IMR-90 (cell line): ENCODE data around the gene KDM4B. TPM values are rescaled to one million over a fixed set of nuclear protein-coding genes. Genes with fewer than 3 reads are reported as not detected.

Experiments
- ATAC-seq: fragments of 200-7000 bp; cut with Tn5 transposase; 2 replicates; pipeline ENCODE4 v1.9.1; 2020; ENCODE audit warnings: low read depth, mild to moderate bottlenecking, moderate library complexity
- BruUV-seq: library from RNA; stranded (reverse); fragments of 400-500 nt; replicated peaks from 2 replicates; lab custom pipeline; 2021; lab: Mats Ljungman, UMichigan
- CTCF ChIA-PET: fragments of 300-600 bp; formaldehyde crosslinking; extraction: SDS; loops from one replicate; lab custom pipeline; 2021; ENCODE audit warnings: antibody characterized with exemption; lab: Yijun Ruan, JAX
- POLR2A ChIA-PET: fragments of 300-600 bp; sonication (Branson Sonifier 250); formaldehyde crosslinking; loops from one replicate; lab custom pipeline; 2022; ENCODE audit warnings: antibody characterized with exemption; ENCODE audit not compliant: unreplicated experiment; lab: Charles Lee
- DNase-seq: peaks from one replicate; pipeline ENCODE4 v3.0.0; 2013
- H2AFZ ChIP-seq: replicated peaks from 2 replicates; pipeline ENCODE3; 2013; ENCODE audit warnings: low read length, mild to moderate bottlenecking; ENCODE audit not compliant: poor library complexity
- H2AK5ac ChIP-seq: 2 replicates; pipeline ENCODE4 v1.6.1; 2013; ENCODE audit warnings: low read depth, low read length, inconsistent platforms
- H2AK9ac ChIP-seq: replicated peaks from 2 replicates; pipeline ENCODE3; 2013; ENCODE audit warnings: mild to moderate bottlenecking, low read depth, low read length, moderate library complexity; ENCODE audit not compliant: poor library complexity
- H2BK120ac ChIP-seq: 2 replicates; pipeline ENCODE4 v1.6.1; 2013; ENCODE audit warnings: low read depth, low read length, inconsistent platforms
- H2BK15ac ChIP-seq: 3 replicates; pipeline ENCODE4 v1.6.1; 2013; ENCODE audit warnings: low read depth, low read length, inconsistent platforms
- H2BK20ac ChIP-seq: 2 replicates; pipeline ENCODE4 v1.6.1; 2013; ENCODE audit warnings: low read depth, mild to moderate bottlenecking, inconsistent platforms, low read length, moderate library complexity
- H2BK5ac ChIP-seq: 2 replicates; pipeline ENCODE4 v1.6.1; 2013; ENCODE audit warnings: mild to moderate bottlenecking, low read depth, low read length, inconsistent platforms; ENCODE audit not compliant: poor library complexity, severe bottlenecking
- H3K14ac ChIP-seq: replicated peaks from 2 replicates; pipeline ENCODE4 v1.6.1; 2013; ENCODE audit warnings: low read depth, low read length, inconsistent platforms
- H3K18ac ChIP-seq: 2 replicates; pipeline ENCODE4 v1.6.1; 2013; ENCODE audit warnings: low read depth, low read length, control low read depth
- H3K23ac ChIP-seq: 2 replicates; pipeline ENCODE4 v1.6.1; 2013; ENCODE audit warnings: low read depth, low read length, inconsistent platforms
- H3K27ac ChIP-seq: 2 replicates; pipeline ENCODE4 v1.5.1; 2013; ENCODE audit warnings: mild to moderate bottlenecking, control low read depth, low read length; ENCODE audit not compliant: insufficient read depth
- H3K27me3 ChIP-seq: 2 replicates; pipeline ENCODE4 v1.6.1; 2013; ENCODE audit warnings: low read length; ENCODE audit not compliant: control insufficient read depth, insufficient read depth
- H3K36me3 ChIP-seq: 2 replicates; pipeline ENCODE4 v1.6.1; 2013; ENCODE audit warnings: low read length, mixed read lengths; ENCODE audit not compliant: control insufficient read depth, insufficient read depth
- H3K4ac ChIP-seq: 2 replicates; pipeline ENCODE4 v1.6.1; 2013; ENCODE audit warnings: low read depth, low read length, inconsistent platforms
- H3K4me1 ChIP-seq: 2 replicates; pipeline ENCODE4 v1.6.1; 2013; ENCODE audit warnings: low read length, mixed read lengths; ENCODE audit not compliant: control insufficient read depth, insufficient read depth
- H3K4me2 ChIP-seq: 2 replicates; pipeline ENCODE4 v1.6.1; 2013; ENCODE audit warnings: low read depth, mild to moderate bottlenecking, control low read depth, low read length, moderate library complexity
- H3K4me3 ChIP-seq: 2 replicates; pipeline ENCODE4 v1.5.1; 2013; ENCODE audit warnings: low read depth, mild to moderate bottlenecking, control low read depth, low read length, moderate library complexity; ENCODE audit not compliant: insufficient read depth
- H3K56ac ChIP-seq: 2 replicates; pipeline ENCODE4 v1.6.1; 2013; ENCODE audit warnings: low read length, inconsistent platforms; ENCODE audit not compliant: insufficient read depth; ENCODE audit errors: extremely low read depth
- H3K79me1 ChIP-seq, 2 experiments: 2 replicates each; pipeline ENCODE4 v1.6.1; 2013; ENCODE audit warnings: low read length in 2 of 2, inconsistent platforms in 1 of 2, low read depth in 1 of 2
- H3K9ac ChIP-seq: 2 replicates; pipeline ENCODE4 v1.6.1; 2013; ENCODE audit warnings: low read depth, low read length, control low read depth
- H3K9me1 ChIP-seq: 2 replicates; pipeline ENCODE4 v1.6.1; 2013; ENCODE audit warnings: low read length, inconsistent platforms; ENCODE audit not compliant: insufficient read depth
- H3K9me3 ChIP-seq: 2 replicates; pipeline ENCODE4 v1.6.1; 2013; ENCODE audit warnings: low read length; ENCODE audit not compliant: control insufficient read depth, insufficient read depth
- H4K20me1 ChIP-seq: 2 replicates; pipeline ENCODE4 v1.6.1; 2013; ENCODE audit warnings: low read length, inconsistent platforms; ENCODE audit not compliant: insufficient read depth
- H4K5ac ChIP-seq: 2 replicates; pipeline ENCODE4 v1.6.1; 2013; ENCODE audit warnings: mild to moderate bottlenecking, low read depth, low read length, control low read depth
- H4K8ac ChIP-seq, 2 experiments: 2 replicates each; pipeline ENCODE4 v1.6.1; 2013; ENCODE audit warnings: low read depth in 2 of 2, low read length in 2 of 2, control low read depth in 1 of 2, inconsistent platforms in 1 of 2
- H4K91ac ChIP-seq: 2 replicates; pipeline ENCODE4 v1.6.1; 2013; ENCODE audit warnings: low read depth, low read length, inconsistent platforms; ENCODE audit not compliant: insufficient read depth
- CEBPB ChIP-seq: IDR thresholded peaks from 2 replicates; pipeline ENCODE4 v1.6.1; 2012; ENCODE audit warnings: low read depth, low read length, improper control_type of control experiment
- MXI1 ChIP-seq: IDR thresholded peaks from 2 replicates; pipeline ENCODE4 v1.6.1; 2012; ENCODE audit warnings: low read depth, mild to moderate bottlenecking, low read length, moderate library complexity, borderline replicate concordance
- POLR2A ChIP-seq: IDR thresholded peaks from 2 replicates; pipeline ENCODE4 v1.6.1; 2012; ENCODE audit warnings: mild to moderate bottlenecking, low read depth, low read length
- RAD21 ChIP-seq: IDR thresholded peaks from 2 replicates; pipeline ENCODE4 v1.6.1; 2012; ENCODE audit warnings: low read length, improper control_type of control experiment
- RCOR1 ChIP-seq: IDR thresholded peaks from 2 replicates; pipeline ENCODE4 v1.6.1; 2012; ENCODE audit warnings: mild to moderate bottlenecking, low read length, improper control_type of control experiment; ENCODE audit not compliant: insufficient replicate concordance
- WGBS, 2 experiments: methylation state at CpG; one replicate each; pipeline versions ENCODE4 v1.1.5 to v1.1.7; 2013; ENCODE audit warnings: missing lambda C conversion rate in 2 of 2; ENCODE audit not compliant: insufficient read length in 1 of 2; ENCODE audit errors: extremely low coverage in 2 of 2; 5-methylcytosine and 5-hydroxymethylcytosine counted together
- dilution Hi-C: fragments of 300-500 bp; cut with HindIII; formaldehyde crosslinking; loops from one replicate; pipeline ENCODE4 v1.14.3; 2018; ENCODE audit warnings: low sequenced_read_pairs; ENCODE audit not compliant: unreplicated experiment
- in situ Hi-C: fragments of 300-500 bp; cut with MboI; formaldehyde crosslinking; loops from 3 replicates; pipeline ENCODE4 v1.14.3; 2019; ENCODE audit warnings: low sequenced_read_pairs, inconsistent platforms, mixed read lengths
- intact Hi-C: fragments of 100-400 bp; cut with micrococcal nuclease; formaldehyde crosslinking; loops from 2 replicates; pipeline ENCODE4 v1.10.0; 2022
- polyA plus RNA-seq, 3 experiments: library from polyadenylated mRNA; depleted of rRNA; stranded (reverse); fragments of >200 nt; gene quantifications; 2 replicates each; pipeline ENCODE4 v1.2.3, GENCODE V29; 2012; ENCODE audit warnings: low replicate concordance in 1 of 3
- total RNA-seq: library from RNA; depleted of rRNA; stranded (reverse); fragments of >200 nt; gene quantifications from 2 replicates; pipeline ENCODE4 v1.2.3, GENCODE V29; 2012

KDM4B gene
- total and polyA plus RNA-seq, 2 of the 4 experiments (the other 2 are of a cell fraction): 5.0 to 17.9 TPM

- in situ Hi-C loops (no loop called here), dilution Hi-C loops (no loop called here), intact Hi-C loops (no loop called here)
- Histone ChIP-seq H3K4me3 (no peak overlapping the region), H2AK9ac (no peak overlapping the region), H3K56ac (no peak overlapping the region), H4K5ac (no peak overlapping the region), H2BK5ac (no peak overlapping the region), H3K9ac (no peak overlapping the region), H3K79me1 (peaks cover 29 to 92% of the 10 kb centered on the region in 2 experiments), H3K27me3 (no peaks in the 10 kb centered on the region), H4K20me1 (peaks cover 93% of the 10 kb centered on the region), H3K36me3 (peaks cover 27% of the 10 kb centered on the region; the same call in 1 of the 2 replicates), H3K9me1 (peaks cover 11% of the 10 kb centered on the region), H2AK5ac (no peak overlapping the region), H2AFZ (no peak overlapping the region), H3K4me1 (no peaks in the 10 kb centered on the region), H2BK20ac (no peak overlapping the region), H4K8ac (no peak overlapping the region), H3K18ac (no peak overlapping the region), H3K9me3 (no peaks in the 10 kb centered on the region), H2BK15ac (no peak overlapping the region), H3K23ac (no peak overlapping the region), H2BK120ac (no peak overlapping the region), H3K27ac (no peak overlapping the region), H3K14ac (no peak overlapping the region), H3K4ac (no peak overlapping the region), H4K91ac (no peak overlapping the region), H3K4me2 (no peak overlapping the region)
- no TSS peak for BruUV-seq
- ChIA-PET CTCF (interaction anchor here (0.6 kb wide), 1 partner anchor 15 kb away, joined by 7 read pairs; no protein-coding TSS in a partner anchor), POLR2A (no interaction called here)
- TF ChIP-seq RAD21 (no peak), POLR2A (no peak), RCOR1 (no peak), MXI1 (no peak), CEBPB (no peak)
- DNase-seq (no peak), ATAC-seq (no peak)
- WGBS, 2 experiments: 98 to 100% methylated on average over 1 to 5 of the region's 6 CpGs
These were observed 31.3 kb downstream of the KDM4B start for GRCh38 chr19:5000120-5000611.
